HG03103 (cell line): ENCODE data around the gene RIBC2.
"Not testable (repeated sequence)": the region's sequence is repeated elsewhere in the genome, so short reads cannot be mapped to it uniquely, and the experiment has no call there.

Source experiments
- ATAC-seq: cut with Tn5 transposase; IDR thresholded peaks from one replicate; pipeline ENCODE4 v1.9.1; 2021; ENCODE audit warnings: low read depth; ENCODE audit not compliant: unreplicated experiment

The RIBC2 gene

DNA sequence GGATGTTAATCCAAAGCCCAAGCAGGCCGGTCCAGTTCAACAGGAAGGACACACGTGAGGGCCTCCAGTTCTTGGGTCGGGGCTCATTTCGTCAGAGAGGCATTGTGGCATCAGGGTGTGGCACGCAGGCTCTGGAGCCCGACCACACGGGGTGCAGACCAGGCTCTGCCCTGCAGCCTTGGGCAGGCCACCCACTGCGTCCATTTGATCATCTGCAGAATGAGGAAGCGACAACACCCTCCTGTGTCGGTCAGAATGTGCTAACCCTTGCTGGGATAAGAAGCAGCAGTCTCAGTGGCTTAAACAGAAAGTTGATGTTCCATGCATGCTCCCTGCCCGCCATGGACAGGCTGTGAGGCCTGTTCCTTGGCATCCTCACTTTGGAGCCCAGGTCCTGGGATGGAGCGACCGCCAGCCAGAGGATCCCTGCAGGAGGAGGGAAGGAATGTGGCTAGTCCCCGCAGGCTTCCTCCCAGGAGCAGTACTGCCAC lies 10.8 kb downstream of the RIBC2 start:
- ATAC-seq, result no peak

DNA sequence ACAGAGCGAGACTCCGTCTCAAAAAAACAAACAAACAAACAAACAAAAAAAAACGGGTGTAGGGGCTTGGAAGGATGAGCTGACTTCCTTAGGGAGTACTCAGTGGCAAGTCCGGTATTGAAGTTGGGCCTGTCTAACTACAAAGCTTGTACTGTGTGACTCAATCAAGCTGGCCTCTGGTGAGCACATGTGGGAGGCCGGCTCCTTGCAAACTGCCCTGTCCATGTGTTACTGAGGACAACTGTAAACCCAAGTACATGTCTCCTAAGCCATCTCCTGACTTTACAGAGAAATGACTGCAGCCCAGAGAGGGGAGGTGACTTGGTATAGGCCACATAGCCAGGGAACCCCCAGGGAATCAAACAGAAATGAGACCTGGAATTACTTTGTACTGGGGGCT lies 11.6 kb downstream of the RIBC2 start:
- ATAC-seq, result no peak

DNA sequence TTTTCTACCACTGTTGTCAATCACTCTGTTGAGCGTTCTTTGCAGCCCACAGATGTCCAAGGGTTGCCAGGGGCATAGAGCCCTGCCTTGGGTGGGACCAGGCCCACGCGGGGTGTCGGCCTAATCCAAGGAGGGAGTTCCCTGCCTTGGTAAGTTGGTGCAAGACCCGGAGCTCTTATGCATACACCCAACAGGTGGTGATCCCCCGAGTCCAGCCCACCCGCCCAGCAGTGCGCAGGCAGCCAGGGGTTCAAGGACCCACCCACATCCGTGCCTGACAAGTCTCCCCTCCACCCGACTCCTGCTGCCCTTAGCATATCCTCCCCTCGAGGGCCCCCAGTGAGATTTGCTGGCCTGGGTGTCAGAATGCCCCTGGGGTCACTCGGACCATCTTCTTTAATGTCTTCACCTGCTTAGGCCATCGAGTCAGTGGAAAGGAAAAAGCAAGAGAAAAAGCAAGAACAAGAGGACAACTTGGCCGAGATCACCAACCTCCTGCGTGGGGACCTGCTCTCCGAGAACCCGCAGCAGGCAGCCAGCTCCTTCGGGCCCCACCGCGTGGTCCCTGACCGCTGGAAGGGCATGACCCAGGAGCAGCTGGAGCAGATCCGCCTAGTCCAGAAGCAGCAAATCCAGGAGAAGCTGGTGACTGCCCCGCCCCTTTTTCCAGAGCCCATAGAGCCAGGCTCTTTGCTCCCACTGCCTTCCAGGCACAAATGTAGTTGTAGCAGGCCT lies 12.2 kb downstream of the RIBC2 start:
- no peak for ATAC-seq

DNA sequence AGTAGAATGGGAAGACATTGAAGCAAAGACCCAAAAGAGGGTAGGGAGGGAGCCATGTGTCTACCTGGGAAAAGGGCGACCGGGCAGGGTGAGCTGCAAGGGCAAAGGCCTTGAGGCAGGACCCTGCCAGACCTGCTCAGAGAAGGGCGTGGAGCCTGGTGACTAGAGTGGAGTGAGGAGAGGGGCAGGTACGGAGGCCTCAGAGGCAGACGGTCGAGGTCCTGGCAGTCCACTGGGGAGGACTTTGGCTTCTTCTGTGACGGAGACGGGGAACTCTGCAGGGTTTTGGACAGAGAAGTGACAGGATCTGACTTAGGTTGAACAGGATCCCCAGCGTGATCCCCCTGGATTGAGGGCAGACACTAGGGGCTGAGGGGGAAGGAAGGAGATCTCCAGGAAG lies 12.9 kb downstream of the RIBC2 start:
- no peak for ATAC-seq

DNA sequence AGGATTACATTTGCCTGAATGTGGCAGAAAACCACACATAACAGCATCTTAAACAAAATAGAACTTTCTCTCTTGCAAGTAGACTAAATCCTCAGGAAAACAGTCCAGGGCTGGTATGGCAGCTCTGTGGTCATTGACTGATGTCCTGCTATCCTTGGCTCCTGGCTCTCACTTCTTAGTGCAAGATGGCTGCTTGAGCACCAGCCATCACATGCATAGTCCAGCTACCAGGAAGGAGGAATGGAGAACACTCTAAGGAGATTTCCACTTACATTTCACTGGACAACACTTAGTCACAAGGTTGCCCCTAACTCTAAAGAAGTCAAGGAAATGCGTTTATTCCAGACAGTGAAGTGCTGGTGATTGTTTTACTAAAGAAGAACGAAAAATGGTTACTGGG lies 13.6 kb downstream of the RIBC2 start:
- ATAC-seq, result no peak

DNA sequence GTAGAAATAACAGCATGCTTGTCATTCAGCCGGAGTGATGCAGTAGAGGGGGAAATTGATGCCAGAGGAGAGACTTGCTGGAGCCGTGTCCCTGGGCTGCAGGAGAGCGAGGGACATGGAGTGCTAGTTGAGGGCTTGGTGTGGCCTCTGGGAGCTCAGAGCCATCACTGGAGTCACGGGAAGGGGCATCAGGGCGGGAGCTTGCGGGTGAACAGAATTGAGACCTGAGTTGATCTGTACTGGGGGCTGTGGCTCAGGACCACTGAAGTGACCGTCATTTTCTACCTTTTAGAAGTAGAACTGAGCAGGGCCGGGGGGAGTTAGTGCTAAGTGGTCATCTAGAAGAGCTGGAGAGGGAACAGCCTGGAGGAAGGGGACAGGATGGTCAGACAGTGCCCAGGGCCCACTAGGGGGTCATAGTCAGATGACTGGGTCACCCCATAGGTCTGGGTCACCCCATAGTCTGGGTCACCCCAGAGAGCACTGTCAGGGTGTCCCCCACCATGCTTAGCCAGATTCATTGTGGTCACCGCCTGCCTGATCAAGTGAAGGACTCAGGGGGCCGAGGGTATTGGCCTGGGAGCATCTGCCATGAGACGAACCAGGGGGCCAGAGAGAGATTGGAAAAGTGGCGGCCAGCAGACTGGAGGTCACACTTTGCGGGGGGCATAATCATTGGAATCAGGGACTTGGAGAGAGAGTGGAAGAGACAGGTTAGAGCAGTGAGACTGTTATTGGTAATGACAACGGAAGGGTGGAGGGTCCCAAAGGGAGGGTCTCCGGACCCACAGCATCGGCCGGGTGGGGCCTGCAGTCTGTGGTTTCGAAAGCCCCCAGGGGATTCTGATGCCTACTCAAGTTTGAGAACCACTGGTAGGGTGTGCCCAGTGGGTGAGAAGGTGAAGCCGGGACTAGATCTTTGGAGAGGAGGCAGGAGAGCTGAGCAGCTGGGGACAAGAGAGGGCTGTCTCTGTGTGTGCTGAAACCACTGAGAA lies 15.2 kb downstream of the RIBC2 start:
- ATAC-seq, result no peak

DNA sequence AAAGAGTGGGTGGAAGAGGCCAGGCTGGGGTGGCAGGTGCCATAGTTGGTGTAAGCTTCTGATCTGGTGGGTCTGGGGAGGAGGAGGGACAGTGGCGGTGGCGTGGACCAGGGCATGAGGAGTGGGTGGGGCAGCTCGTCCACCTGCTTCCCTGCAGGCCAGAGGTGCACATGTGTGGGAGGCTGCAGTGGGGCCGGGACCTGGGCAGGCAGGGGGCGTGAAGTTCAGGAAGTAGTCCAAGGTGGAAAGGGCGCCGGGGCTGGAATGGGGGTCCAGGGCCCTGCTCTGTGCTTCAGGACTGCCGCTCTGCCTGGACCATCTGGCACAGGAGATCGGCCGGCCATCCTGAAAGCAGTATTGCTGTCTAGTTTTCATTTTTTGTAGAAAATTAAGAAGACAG lies 15.9 kb downstream of the RIBC2 start:
- ATAC-seq, result no peak

DNA sequence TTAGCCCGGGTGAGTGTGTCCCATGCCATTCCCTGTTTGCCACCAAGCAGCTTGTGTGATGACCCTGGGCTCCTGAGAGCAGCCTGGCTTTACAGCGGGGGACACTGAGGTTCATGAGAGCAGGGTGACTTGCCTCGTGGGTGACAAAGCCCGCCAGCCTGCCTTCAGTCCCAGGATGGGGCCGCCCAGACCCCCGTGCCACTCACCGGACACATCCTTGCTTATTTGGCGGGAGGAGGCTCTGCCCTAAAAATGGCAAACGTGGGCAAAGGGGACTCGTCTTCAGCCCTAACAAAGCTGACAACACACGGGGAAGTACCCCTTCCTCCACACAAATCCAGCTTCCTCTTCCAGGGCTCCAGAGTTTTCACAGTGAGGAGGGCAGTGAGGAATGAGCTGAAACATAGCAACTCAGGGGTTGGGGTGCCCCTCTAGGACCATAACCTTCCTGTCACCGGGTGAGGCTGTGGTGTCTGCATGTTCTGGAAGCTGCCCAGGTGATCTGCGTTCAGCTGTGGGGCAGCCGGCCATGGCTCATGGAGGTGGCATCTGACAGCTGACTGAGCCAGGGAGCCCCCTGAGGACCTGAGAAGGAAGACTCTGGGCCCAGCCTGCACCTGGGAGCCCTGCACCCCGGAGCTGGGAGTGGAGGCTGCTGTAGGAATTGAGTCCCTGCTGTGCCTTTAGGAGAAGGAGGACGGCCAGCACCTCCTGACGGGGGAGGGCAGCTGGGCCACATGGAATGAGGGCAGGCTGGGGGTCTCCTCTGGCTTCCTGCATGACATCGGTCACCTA lies 16.7 kb downstream of the RIBC2 start:
- ATAC-seq, result no peak

DNA sequence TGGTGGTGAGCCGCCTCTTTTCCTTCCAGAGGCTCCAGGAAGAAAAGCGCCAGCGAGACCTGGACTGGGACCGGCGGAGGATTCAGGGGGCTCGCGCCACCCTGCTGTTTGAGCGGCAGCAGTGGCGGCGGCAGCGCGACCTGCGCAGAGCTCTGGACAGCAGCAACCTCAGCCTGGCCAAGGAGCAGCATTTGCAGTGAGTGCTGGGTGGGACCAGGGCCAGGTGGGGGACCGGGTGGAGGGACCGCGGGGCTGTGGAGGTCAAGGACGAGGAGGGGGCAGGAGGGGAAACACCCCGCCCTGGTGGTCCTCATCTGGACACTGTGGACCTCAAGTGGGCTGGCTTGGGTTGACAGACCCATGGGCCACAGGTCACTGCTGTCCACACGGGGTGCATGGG lies 17.4 kb downstream of the RIBC2 start:
- no peak for ATAC-seq

DNA sequence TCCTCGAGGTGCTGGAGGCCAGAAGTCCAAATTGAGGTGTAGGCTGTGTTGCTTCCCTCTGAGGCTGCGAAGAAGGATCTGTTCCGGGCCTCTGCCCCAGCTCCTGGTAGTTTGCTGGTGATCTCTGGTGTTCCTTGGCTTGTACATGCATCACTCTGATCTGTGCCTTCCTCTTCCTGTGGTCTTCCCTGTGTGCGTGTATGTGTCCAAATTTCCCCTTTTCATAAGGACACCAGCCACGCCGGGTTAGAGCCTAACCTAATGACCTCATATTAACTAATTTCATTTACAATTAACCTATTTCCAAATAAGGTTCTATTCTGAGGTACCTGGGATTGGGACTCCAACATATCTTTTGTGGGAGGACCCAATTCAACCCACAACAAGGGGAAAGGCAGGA lies 21.5 kb downstream of the RIBC2 start:
- ATAC-seq, result no peak

DNA sequence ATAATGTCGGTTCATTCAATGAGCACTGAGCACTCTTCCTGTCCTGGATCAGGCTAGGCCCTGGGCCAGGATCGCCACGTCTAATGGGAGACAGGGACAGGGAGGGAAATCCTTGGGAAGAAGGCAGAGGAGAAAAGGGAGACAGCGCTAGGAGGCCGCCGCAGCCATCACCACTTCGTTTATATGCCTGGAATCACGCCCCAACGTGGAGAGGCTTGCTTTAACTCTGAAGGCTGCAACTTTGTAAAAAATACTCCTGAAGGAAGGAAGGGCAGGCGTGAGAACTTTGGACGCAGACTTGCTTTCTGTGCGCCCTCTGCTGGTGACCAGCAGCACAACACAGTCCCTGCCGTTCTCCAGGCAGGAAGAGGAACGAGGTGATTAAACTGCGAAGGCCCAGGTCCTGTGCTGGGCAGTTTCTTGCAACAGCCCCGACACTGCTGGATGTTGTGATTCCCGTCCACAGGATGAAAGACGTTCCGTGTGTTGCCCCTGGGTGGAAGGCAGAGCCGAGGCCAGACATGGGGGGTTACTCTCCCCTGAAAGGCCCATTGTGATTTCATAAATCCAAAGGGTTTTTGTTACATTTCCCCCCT lies 22.1 kb downstream of the RIBC2 start:
- no peak for ATAC-seq

DNA sequence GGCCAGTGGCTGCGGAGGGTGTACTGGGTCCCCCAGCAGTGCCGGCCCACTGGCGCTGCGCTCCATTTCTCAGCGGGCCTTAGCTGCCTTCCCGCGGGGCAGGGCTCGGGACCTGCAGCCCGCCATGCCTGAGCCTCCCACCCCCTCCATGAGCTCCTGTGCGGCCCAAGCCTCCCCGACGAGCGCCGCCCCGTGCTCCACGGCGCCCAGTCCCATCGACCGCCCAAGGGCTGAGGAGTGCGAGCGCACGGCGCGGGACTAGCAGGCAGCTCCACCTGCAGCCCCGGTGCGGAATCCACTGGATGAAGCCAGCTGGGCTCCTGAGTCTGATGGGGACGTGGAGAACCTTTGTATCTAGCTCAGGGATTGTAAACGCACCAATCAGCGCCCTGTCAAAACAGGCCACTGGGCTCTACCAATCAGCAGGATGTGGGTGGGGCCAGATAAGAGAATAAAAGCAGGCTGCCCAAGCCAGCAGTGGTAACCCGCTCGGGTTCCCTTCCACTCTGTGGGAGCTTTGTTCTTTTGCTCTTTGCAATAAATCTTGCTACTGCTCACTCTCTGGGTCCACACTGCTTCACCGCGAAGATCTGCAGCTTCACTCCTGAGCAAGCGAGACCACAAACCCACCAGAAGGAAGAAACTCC lies 23.5 kb downstream of the RIBC2 start:
- ATAC-seq, result not testable (repeated sequence)

DNA sequence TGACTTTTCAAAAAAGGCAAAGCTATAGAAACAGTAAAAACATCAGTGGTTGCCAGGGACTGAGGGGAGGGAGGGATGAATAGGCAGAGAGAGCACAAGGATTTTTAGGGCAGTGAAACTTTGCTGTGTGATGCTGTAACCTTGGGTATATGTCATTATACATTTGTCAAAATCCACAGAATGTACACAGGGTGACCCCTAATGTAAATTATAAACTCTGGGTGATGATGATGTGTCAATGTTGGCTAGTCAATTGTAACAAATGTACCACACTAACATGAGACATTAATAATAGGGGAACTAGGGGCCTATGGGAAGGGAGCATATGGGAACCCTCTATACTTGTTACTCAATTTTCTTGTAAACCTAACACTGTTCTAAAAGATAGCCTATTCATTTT lies 24.8 kb downstream of the RIBC2 start:
- ATAC-seq, result no peak

DNA sequence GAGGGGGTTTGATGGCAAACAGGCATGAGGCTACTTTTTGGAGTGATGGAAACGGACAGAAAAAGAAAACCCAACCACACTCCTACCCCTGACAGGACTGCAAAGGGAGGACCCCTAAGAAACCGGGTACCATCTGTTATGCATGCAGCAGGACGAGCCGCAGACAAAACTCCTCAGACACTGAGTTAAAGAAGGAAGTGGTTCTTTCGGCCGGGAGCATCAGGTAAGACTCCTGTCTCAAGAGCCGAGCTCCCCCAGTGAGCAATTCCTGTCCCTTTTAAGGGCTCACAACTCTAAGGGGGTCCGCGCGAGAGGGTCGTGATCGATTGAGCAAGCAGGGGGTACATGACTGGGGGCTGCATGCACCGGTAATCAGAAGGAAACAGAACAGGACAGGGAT lies 27.2 kb downstream of the RIBC2 start:
- not testable (repeated sequence) for ATAC-seq

DNA sequence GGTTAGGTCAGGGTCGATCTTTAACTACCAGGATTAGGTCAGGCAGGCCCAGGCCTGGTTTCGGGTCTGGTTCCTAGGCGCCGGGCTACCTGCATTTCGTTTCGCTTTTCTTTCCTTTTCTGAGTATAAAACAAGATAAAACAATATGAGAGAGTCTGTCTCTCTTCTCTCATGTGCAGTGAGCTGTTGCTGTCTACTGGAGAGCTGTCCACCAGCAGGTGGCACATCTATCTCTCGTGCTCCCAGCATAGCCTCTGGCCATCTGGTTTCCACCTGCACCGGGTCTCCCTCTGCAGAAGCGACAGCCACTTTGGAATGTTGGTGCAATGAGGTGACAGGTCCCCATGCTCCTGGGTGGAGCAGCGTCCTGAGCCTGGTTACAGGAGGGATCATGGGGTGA lies 27.6 kb downstream of the RIBC2 start:
- ATAC-seq, result no peak

DNA sequence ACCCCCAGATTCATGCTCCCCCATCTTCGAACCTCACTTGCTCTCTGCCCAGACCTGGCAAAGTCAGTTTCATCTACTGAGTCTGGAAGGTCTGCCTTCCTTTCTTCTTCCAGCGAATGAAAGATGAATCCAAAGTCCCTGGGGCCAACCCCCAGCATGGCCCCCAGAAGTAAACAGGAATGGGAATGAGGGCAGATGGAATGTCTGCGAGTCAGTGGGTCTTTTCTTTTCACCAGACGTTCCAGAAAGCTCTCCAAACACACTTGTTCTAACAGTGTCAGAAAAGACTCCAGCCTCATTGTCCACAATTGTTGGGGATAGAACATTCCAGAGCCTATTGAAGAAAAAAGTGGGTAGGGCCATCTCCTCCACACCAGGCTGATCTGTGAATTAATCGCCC lies 28.6 kb downstream of the RIBC2 start:
- ATAC-seq, result no peak

DNA sequence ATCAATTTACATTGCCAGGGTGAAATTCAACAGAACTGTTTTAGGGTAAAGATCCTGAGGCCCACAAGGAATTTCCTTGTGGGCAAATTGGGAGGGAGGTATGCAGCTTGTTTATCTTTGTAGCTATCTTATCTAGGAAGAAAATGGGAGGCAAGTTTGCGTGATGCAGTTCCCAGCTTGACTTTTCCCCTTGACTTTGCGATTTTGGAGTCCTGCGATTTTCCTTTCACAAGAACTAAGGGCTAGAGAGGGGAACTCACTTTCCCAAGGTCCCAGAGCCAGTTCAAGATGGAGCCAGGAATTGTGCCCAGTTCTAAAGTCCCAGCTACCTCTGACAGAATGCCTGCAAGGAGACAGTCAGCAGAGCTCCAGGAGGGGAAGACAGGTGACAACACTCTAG lies 30.7 kb downstream of the RIBC2 start:
- no peak for ATAC-seq

DNA sequence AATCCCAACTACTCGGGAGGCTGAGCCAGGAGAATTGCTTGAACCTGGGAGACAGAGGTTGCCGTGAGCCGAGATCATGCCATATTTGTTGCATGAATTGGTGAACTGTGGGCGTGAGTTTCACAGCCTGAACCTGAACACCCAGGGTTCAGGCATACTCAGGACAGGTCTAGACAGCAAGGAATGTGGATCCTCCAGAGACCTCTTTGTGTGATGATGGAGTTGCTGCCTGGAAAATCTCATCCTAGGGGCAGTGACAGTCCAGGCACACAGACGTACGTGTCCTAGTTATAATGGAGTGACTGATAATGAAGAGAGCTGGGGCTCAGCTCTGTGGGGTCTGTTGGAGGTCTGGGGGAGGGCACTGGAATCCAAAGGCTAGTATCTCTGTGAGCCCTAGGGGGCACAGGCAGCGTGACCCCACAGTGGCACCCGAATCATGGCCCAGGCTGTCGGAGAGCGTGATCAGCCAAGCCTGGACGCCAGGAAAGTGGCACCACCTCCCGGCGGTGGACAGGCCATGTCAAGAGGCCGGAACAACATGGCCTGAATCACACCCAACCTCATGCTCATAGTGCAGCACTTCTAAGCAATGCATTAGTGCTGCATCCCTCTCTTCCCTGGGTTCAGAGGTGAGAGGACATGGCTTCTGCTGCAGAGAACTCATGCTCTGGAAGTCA lies 31.7 kb downstream of the RIBC2 start:
- ATAC-seq, result no peak

DNA sequence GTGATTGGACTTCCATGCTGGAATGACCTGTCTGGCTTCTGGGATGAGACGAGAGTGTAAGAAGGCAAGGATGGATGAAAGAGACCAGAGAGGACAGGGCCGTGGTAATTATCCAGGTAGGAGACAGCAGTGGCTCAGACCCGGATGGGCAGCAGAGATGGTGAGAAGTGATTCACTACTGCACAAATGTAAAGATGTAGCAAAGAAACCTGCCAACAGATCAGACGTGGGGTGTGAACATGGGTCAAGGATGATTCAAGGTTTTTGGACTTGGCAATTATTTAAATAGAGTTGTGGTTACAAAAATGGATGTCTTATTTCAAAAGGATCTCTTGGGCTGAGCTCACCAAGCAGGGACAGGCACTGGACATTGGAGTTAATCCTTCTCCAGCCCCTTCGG lies 32.7 kb downstream of the RIBC2 start:
- ATAC-seq, result no peak
